C4-2B (cell line): ENCODE results near the gene PIAS4.

ENCODE experiments used
- CTCF ChIP-seq: fragments of 450-650 bp; conservative IDR thresholded peaks from 2 replicates; pipeline ENCODE4 v1.5.1; 2017; ENCODE audit warnings: mild to moderate bottlenecking
- ZFX ChIP-seq: fragments of 450-650 bp; IDR thresholded peaks from 2 replicates; pipeline ENCODE4 v1.6.1; 2017

DNA sequence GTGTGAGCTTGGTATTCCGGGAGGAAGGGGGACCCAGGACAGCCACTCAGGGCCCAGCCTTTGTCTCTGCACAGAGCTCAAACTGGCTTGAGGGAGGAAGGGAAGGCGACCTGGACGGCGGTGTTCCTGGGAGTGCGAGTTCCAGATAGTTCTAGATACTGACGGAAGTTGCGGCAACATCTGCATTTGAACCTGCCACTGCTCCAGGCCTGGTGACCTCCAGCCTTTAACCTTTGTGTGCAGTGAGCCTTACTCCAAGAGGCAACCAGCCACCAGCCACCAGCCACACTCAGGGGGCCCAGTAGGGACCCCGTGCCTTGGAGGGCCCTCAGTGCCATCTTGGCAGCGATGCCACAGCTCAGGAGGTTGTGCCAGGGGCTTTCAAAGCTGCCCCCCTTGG, 74.6 kb downstream of the PIAS4 start:
- TF ChIP-seq CTCF (no peak), ZFX (no peak)
